Stimulated activated CD8-positive, alpha-beta memory T cell treated with anti-CD3 and anti-CD28 coated beads, Interleukin-2, amount 100 ng/mL, for 48 hours (primary cell): ENCODE measurements around the gene ZSCAN32.
A peak's percentile ranks its signal among the peaks of the same experiment; 100 is the strongest.

ENCODE experiments used
- DNase-seq, 2 donors: peaks; one replicate each; pipeline ENCODE4 v3.0.0-alpha.2; 2020; ENCODE audit warnings: low read depth in 2 of 2

Gene ZSCAN32

DNA sequence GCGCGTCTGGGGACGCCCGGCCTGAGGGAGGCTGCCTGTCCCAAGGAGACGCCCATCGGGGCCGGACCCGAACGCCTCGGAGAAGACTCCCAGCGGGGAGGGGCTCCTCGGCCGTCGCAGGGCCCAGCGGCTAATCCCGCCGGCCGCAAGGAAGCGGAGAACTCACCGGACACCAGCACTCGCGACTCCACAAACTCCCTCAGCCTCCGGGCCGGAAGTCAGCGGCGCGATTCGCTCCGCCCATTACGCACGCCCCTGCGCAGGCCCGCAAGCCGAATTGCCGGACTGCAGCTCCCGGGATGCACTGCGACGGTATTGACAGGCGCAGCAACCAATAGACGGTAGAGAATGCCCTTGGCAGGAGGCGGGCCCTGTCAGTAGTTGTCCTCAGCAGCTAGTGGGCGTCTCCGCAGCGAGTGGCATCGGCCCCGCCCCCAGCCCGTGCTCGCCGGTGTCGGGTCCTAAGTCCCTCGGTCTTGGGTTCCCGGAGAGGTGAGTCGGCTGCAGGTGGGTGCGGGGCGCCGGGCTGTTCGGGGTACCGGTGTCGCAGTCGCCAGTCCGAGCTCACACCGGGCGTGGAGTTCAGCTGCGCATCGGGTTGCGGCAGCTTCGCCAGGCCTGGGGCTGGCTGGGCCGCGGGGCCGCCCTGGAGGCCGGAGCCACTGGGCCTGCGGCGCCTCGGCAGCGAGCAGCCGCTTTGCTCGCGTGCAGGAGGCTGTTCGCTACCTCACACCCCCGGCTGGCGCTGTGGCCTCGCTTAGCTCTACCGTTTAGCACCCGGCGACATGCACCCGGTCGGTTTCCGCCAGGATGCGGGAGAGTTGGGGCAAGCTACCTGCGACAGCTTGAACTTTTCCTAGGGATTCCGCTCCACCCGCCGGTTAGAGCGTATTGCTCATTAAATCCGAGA is at the start of gene ZSCAN32, which contains the start of gene ZNF174:
TSS of gene ZSCAN32 (minus strand) at position 226 of the 910 bp plus-strand sequence. CDS start 3,447 bp downstream, outside the sequence.
TSS of gene ZNF174 (plus strand) at position 437 of the 910 bp plus-strand sequence. CDS start 790 bp downstream, outside the sequence.
- DNase-seq = peak; percentile 95 to 97

DNA sequence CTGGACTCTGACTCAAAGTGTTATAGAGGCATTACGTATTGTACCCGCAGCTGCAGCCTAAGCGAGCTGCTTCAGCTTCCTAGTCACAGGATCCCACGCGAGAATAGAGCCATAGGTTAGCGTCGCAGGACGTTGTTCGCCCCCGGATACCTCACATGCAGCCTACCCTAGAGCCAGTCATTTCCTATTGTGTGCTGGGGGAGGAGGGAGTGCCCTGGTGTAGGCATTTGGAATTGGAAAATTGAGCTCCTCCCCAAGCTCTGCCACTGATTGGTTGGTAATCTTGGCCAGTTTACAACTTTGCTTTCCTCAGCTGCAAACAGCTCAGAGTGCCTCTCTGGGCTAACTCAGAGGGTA is 43.2 kb upstream of the ZSCAN32 start:
- peak in 1 of 2 donors; percentile 19 for DNase-seq

DNA sequence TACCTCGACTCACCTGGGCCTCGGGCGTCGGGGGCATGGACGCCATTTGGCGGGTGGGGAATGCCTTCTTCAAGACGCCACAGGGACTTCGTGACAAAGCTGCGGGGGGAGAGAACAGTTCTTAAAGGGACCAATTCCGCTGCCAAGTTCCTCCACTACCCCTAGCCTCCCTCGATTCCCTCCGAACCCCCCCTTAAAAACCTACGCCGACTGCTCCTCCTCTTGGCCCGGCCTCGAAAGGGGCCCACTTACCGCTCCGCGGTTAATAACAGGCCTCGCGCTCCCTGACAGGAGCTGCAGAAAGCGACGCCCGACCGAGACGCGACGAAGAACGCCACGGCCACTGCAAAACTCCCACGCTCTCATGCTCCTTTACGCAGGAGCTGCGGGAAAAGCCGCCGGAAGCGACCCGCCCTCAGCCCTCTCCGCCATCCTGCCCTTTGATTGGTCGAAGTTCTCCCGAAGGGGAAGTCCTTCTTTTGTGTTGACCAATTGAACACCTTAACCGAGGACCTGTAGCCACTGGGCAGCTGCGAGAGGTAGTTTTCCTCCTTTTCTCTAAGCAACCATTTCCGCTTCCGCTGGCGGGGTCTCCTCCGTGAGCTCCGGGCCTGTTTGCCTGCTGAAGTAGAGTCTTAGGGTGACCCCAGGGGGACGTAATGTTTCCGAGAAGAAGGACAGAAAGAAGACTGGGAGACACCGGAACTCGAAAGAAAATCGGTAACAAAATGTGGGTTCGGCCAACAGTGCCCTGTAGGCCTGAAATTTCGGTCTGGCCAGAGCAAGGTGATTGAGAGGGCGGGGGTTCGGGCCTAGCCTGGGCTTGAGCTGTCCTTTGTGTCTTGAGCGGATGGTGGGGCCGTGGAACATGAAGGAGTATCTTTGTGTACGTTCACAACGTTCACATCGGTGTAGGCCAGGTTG is 42.6 kb upstream of the ZSCAN32 start, which contains the start of the genes NAA60 and ZNF597:
TSS of gene NAA60 (plus strand) at position 573 of the 924 bp plus-strand sequence. CDS start 32,548 bp downstream, outside the sequence.
TSS of gene ZNF597 (minus strand) at position 397 of the 924 bp plus-strand sequence. CDS start at position 46, 351 bp downstream.
- DNase-seq = peak; percentile 64 to 70

DNA sequence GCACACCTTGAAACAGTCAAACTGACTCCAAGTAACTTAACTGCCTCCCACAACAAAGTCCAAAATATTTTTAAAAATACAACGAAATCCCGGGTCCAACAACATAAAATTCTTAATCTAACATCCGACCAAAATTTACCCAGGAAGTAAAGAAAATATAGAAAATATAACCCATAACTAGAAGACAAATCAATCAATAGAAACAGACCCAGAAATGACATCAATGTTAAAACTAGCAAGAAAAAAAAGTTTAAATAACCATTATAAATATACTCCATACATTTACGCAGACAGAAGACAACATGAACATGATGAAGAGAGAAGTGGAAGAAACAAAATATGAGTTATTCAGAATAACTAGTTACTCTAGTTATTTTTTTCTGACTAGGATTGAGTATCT is 38.8 kb upstream of the ZSCAN32 start:
- DNase-seq = no peak

DNA sequence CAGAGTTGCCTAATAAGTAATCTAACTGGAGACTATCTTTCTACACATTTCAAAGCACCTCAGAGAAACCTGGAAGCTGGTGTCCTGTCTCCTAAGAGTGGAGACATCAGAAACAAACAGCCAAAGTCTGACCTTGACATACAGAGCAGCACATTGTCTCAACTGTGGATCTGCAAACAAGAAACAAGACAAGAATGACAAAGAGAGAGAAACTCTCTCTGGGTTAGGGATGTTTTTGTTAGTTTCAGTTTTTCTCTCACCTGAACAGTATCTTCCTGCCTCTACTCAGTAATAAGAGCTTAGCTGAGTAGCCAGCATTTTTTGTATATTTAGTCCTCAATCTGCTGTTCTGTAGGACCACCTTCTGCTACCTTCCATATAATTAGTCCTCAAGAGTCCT is 33.6 kb upstream of the ZSCAN32 start:
- no peak for DNase-seq

DNA sequence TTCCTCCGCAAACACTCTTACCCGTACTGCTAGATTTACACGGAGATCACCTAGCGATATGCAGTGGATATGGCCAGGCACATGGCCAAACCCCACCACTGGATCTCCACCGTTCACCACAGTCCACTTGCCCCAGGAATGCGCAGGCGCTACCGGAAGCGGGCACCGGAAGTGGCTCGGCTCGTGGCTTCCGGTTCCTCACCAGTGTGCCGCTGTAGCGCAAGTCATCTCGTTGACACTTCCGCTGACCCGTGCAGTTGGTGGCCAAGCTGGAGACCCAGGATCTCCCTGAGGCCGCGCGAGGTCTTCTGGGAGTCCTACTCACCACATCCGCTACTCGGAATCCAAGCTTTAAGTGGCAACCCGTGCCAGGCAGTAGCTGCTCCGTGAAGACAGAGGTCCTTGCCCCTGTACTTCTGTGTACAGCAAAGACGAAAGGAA is 31.0 kb upstream of the ZSCAN32 start:
- peak; percentile 36 to 66 for DNase-seq

DNA sequence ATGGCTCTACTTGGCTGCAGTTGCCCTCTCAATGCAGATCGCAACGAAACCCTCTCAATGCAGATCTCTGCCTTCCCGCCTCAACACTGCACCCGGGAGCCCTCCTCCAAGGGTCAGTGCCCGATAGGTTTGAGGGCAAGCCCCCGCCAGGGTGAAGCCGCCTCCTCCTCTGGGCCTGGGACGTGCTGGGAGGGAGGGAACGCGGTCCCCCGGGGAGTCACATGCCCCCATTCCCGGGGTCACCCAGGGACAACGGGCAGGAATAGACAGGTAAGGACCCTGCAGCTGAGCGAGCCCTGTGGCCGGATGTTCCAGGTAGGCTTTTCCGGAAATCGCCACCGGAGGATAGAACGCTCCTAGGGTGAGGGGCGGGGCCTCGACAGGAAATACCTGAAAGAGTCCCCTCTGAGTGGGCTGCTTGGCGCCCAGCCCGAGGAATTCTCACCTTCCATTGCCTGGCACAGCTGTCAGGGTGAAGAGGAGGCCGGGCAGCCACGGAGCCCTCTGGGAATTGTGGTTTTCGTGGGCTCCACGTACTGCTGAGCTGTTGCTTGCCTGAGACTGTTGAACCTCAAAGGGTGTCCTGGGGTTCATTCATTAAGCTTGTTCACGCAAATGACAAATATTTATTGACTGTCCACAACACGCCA is 13.1 kb upstream of the ZSCAN32 start:
- no peak for DNase-seq

DNA sequence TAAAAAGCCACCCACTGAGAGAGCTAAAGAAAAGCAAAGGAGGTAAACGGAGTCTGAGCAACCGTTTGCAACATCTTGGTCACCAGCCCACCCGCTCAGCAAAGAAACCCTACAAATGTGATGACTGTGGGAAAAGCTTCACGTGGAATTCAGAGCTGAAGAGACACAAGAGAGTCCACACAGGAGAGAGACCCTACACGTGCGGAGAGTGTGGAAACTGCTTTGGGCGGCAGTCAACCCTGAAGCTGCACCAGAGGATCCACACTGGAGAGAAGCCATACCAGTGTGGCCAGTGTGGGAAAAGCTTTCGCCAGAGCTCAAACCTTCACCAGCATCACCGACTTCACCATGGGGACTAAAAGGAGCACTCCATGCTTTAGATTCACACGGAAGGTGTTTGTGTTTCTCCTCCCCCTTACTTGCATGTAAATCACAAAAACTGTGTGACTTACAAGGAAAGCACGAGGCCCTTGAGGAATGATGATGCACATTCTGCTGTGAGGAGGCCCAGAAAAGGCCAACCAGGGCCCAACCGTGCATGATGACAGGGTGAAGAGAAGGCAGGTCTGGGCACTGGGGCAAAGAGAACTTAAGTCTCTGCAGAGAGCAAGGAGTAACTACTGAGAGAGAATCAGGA is 7.9 kb upstream of the ZSCAN32 start:
- DNase-seq = no peak

DNA sequence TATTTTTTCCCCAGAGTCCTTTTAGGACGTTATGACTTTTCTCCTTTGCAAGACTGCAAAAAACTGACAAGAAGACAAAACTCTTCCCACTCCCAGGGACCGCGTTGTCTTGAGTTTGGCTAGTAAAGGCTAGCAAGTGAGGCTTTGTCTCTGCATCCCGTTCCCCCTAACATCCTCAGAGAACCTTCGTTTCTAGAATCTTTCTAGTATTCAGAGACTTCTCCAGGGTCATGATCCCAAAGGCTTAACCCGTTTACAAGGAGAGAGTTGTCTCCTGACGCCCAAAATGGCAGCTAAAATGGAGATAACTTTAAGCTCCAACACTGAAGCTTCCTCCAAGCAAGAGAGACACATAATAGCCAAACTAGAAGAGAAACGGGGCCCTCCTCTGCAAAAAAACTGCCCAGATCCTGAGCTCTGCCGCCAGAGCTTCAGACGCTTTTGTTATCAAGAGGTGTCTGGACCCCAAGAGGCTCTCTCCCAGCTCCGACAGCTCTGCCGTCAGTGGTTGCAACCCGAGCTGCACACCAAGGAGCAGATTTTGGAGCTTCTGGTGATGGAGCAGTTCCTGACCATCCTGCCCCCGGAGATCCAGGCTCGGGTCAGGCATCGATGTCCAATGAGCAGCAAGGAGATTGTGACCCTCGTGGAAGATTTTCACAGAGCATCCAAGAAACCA is 1.1 kb upstream of the ZSCAN32 start:
- DNase-seq = no peak

DNA sequence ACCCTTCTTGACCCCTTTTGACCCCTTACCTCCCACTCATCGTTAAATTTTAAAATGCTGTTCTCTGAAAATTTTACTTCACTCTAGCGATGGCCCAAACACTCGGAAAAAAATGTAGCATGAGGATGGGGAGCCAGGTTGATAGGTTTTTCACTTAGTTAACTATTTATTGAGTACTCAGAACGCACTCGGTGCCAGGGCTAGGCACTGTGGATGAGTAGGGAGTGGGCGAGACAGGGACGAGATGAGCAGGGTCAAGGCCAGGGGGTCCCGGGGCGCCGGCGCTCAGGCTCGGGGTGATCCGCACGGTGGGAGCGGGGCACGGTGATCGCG is 392 bp downstream of the ZSCAN32 start:
- no peak for DNase-seq

DNA sequence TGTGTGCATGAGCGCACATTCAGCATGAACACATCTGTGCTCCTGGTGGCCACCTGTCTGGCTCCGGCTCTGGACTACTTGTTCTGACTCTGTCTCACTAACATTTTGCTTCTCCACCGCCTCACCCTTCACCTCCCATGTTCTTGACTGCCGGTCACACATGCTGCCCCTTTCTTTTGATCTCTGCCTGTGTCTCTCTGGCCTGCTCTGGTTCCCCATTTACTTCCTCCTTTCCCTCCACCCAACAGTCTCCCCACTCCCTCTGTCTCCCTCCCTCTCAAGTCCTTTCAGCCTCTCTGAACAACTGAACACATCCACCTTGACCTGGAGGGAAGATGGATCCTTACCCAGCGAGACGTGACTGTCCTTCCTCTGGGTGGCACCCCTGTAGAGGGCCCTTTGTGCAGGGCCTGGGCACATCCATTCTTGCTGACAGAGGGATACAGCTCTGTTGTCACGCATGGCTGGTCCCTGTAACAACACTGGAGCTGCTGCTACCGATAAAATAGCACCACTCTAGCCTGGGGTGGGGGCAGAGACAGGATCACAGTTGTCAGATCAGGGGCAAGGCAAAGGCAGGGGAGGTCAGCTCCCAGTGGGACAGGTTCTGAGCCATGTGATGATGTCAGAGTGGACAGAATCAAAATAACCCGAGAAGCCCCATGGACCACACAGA is 11.0 kb downstream of the ZSCAN32 start:
- DNase-seq = no peak

DNA sequence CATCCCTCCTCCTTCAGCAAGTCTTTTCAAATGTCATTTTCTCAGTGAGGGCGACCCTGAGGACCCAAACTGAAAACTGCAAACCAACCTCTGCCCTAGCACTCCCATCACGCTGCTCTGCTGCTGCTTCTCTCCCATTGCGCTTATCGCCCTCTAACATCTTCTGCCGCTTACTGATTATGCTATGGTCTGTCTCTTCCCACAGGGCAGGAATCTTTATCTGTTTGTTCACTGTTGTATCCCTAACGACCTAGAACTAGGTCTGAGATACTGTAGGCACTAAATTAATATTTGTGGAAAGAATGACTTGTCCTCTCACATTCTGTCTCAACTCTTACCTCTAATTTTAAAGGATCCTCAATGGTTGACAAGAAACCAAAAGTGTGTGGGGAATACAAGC is 12.5 kb downstream of the ZSCAN32 start:
- DNase-seq = no peak

DNA sequence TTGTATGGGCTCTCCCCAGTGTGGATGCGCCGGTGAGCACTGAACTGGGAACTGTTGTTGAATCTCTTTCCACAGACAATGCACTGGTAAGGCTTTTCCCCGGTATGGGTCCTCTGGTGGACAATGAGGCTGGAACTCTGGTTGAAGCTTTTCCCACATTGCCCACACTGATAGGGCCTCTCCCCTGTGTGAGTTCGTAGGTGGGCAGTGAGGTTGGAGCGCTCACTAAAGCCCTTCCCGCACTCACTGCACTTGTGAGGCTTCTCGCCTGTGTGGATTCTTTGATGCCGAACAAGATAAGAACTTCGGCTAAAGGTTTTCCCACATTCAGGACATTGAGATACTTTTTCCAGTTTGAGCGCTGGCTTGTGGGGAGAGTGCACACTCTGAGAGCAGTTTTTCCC is 17.8 kb downstream of the ZSCAN32 start:
- DNase-seq = no peak

DNA sequence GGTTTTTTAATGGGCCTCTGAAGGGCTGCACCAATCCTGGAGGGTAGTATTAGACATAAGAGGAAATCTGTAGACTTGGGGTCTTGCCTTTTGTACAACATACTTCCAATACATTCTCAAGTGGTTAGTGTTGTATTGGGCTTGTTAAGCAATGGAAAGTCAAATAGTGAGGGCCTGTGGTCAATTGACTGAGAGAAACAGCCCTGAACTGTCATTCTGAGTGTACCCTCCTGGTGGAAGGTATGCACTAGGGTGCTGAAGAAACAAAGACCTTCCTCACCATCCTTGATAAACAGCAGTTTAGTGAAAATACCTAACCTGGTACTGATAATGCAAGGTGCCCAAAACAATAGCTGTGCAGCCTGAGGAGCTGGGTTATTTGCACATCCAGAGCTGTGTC is 22.9 kb downstream of the ZSCAN32 start:
- DNase-seq = no peak

DNA sequence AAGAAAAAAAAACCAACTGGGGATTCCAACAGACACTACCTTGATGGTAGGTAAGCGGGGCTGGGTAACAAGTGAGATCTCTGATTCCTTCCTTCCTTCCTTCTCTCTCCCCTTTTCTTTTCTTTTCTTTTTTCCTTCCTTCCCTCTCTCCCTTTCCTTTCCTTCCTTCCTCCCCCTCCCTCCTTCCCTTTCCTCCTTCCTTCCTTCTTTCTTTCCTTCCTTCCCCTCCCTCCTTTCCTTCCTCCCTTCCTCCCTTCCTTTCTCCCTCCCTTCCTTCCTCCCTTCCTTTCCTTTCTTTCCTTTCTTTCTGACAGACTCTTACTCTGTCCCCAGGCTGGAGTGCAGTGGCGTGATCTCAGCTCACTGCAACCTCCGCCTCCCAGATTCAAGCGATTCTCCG is 25.1 kb downstream of the ZSCAN32 start:
- no peak for DNase-seq

DNA sequence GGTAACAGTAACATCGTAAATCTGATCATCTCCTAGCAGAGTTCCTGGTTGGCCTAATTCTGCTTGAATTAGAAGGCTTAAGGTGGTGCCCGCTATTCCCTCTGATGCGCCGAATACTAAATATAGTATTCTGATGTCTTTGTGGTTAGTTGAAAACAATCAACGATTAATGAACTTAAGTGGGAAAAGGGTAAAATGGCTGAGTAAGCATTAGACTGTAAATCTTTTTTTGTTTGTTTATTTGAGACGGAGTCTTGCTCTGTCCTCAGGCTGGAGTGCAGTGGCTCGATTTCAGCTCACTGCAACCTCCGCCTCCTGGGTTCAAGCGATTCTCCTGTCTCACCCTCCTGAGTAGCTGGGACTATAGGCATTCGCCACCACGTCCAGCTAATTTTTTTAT is 31.7 kb downstream of the ZSCAN32 start:
- DNase-seq = no peak

DNA sequence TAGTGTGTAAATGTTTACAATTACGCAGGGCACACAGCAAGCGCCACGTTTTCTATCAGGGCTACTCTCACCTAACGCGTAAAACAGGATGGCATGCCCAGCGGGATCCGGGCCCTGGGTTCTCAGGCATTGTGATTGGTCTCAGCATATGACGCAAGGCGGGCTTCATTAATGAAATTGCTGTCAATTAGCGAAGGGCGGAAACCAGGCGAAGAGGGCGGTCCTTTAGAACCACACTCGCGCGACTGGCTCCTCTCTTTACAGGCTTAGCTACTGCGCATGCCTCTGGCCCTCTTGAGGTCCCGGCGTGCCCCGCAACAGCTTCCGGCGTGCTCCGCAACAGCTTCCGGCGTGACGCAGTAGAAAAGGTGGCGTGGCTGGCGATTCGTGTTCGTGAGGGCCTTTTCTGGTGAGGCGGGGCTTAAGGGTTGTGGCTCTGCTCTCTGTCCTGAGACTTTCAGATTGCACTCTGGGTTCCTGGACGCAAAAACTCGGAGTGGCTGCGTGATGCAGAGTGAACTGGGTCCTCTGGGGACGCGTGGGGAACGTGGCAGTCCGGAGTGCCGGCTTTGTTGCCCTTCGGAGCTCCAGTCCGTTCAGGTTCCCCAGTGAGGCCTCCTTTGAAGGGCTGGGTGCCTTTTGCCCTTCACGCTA is 35.9 kb downstream of the ZSCAN32 start:
- peak; percentile 76 to 81 for DNase-seq

DNA sequence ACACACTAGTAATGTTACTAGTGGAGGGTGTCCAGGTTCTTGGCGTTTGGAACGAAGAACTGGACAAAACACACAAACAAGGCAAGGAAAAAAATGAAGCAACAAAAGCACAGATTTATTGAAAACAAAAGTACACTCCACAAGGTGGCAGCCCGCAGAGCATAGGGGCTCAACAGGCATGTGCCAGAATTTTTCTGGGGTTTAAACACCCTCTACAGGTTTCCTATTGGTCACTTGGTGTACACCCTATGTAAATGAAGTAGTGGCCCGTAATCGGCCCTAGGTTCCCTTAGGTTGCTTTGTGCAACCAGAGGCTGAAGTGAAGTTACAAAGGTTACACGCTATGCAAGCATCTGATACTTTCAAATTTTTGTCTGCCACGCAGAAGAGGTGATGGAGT is 37.0 kb downstream of the ZSCAN32 start:
- no peak for DNase-seq

DNA sequence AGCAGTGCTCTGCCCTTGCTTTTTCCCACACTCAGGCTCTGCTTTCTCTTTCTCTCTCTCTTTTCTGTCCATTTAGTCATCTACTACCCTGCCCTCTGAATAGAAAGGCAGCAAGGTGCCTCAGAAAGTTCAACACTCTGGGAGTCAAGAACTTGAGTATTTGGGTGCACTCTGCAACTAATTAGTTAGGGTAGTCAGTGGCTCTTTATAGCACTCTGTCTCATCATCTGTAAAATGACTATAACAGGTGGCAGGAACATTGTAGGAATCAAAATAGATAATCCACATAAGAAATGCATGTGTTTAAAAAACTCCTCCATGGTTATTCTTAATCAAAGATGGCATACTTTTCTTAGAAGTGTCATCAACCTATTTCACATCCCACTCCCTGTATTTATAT is 37.9 kb downstream of the ZSCAN32 start:
- no peak for DNase-seq

DNA sequence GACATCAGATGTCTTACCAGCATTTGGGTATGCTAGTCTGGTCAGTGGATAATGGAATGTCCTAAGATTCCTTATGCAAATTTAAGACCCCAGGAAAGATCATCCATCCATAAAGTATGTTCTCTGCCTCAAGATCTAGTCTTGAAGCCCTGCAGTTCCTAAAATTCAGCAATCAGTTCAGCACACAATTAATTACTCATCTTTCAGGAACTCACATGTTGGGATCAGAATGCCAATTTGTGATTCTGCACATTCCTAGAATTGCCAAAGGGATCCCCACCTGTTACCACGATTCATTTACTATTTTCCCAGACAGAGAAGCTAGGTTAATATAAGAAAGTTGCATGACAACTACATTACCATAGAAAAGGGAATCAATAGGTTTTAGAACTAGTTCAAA is 41.9 kb downstream of the ZSCAN32 start:
- no peak for DNase-seq
